Panc1 (cell line): ENCODE results near the gene UST.

ENCODE experiments used
- SIN3A ChIP-seq: IDR thresholded peaks from 2 replicates; pipeline ENCODE4 v1.6.1; 2012; ENCODE audit warnings: low read depth, mild to moderate bottlenecking, low read length, moderate library complexity, borderline replicate concordance; ENCODE audit not compliant: insufficient read depth
- TF ChIP-seq, protein P1 (sequence below): fragments of 450-650 bp; IDR thresholded peaks from 2 replicates; pipeline ENCODE4 v1.5.1; 2017; ENCODE audit warnings: mild to moderate bottlenecking

DNA sequence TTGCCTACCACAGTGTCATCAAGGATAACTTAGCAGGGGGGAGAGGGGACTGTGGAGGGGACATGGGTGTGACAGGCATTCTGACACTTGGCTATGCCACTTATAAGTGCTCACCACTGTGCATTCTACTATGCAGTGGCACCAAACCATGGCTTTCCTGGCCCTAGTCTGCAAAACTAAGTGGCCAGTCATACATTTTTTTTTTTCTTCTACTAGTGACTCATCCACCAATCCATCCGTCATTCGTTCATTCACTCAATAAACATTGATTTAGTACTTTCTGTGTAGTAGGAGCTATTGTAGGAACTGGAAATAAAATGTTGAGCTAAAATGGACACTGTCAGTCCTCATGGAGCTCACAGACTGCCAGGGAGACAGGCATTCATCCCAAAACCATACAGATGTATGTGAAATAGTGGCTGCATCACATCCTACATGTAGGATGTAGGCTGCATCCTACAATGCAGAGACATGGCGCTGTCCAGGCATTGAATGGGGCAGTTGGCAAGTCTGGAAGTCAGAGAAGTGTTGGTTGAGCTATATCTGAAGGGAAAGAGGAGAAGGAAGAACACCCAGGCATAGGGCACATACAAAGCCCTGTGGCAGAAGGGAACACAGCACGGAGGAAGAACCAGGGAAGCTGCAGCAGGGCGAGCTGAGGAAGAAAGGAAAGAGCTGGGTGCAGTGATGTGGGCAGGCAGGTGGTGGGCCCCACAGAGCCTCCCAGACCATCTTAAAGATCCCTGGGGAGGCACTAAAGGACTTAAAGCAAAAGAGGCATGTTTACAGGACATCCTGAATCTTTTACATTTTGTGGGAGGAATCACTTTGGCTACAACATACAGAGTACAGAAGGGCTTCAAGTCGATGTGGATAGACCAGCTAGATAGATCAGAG is 224.4 kb downstream of the UST start:
- no peak for TF ChIP-seq SIN3A
- TF ChIP-seq, protein P1, sequence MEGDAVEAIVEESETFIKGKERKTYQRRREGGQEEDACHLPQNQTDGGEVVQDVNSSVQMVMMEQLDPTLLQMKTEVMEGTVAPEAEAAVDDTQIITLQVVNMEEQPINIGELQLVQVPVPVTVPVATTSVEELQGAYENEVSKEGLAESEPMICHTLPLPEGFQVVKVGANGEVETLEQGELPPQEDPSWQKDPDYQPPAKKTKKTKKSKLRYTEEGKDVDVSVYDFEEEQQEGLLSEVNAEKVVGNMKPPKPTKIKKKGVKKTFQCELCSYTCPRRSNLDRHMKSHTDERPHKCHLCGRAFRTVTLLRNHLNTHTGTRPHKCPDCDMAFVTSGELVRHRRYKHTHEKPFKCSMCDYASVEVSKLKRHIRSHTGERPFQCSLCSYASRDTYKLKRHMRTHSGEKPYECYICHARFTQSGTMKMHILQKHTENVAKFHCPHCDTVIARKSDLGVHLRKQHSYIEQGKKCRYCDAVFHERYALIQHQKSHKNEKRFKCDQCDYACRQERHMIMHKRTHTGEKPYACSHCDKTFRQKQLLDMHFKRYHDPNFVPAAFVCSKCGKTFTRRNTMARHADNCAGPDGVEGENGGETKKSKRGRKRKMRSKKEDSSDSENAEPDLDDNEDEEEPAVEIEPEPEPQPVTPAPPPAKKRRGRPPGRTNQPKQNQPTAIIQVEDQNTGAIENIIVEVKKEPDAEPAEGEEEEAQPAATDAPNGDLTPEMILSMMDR = no peak
